GM21717 (cell line): ENCODE data around the gene ZNF423.
"Not testable (repeated sequence)": the region's sequence is repeated elsewhere in the genome, so short reads cannot be mapped to it uniquely, and the experiment has no call there.

Experiments
- ATAC-seq: cut with Tn5 transposase; IDR thresholded peaks from one replicate; pipeline ENCODE4 v1.9.1; 2021; ENCODE audit warnings: mild to moderate bottlenecking, moderate library complexity; ENCODE audit not compliant: unreplicated experiment

Gene ZNF423

GRCh38 chr16:49871824-49872223 lies 15.9 kb upstream of the ZNF423 start:
- not testable (repeated sequence) for ATAC-seq

- ATAC-seq, result no peak
Observed at GRCh38 chr16:49869731-49870130, 13.8 kb upstream of the ZNF423 start.

- no peak for ATAC-seq
Observed at GRCh38 chr16:49867796-49868668, 12.1 kb upstream of the ZNF423 start.

GRCh38 chr16:49867234-49867633 lies 11.3 kb upstream of the ZNF423 start:
- ATAC-seq, result no peak

GRCh38 chr16:49866595-49867071 lies 10.7 kb upstream of the ZNF423 start:
- no peak for ATAC-seq

- ATAC-seq, result no peak
Observed at GRCh38 chr16:49862694-49863093, 6.8 kb upstream of the ZNF423 start.

- ATAC-seq, result no peak
Observed at GRCh38 chr16:49861299-49861698, 5.4 kb upstream of the ZNF423 start.

GRCh38 chr16:49860593-49860992 lies 4.7 kb upstream of the ZNF423 start:
- no peak for ATAC-seq

- ATAC-seq, result no peak
Observed at GRCh38 chr16:49859125-49859811, 3.4 kb upstream of the ZNF423 start.

- no peak for ATAC-seq
Observed at GRCh38 chr16:49858200-49859124, 2.5 kb upstream of the ZNF423 start.

GRCh38 chr16:49857423-49858181 lies 1.7 kb upstream of the ZNF423 start:
- ATAC-seq, result no peak

GRCh38 chr16:49856672-49857330 lies 889 bp upstream of the ZNF423 start:
- no peak for ATAC-seq

GRCh38 chr16:49855280-49855821 lies 561 bp downstream of the ZNF423 start:
- peak; percentile 65 for ATAC-seq

GRCh38 chr16:49854796-49855203 lies 1.1 kb downstream of the ZNF423 start:
- no peak for ATAC-seq

- no peak for ATAC-seq
Observed at GRCh38 chr16:49854188-49854795, 1.6 kb downstream of the ZNF423 start.

GRCh38 chr16:49852279-49852678 lies 3.6 kb downstream of the ZNF423 start:
- no peak for ATAC-seq

- ATAC-seq, result no peak
Observed at GRCh38 chr16:49851468-49851787, 4.5 kb downstream of the ZNF423 start.

- ATAC-seq, result no peak
Observed at GRCh38 chr16:49850558-49851467, 5.1 kb downstream of the ZNF423 start.
